ENCODE measurements around the gene CYP46A1. TPM values are rescaled to one million over a fixed set of nuclear protein-coding genes. Genes with fewer than 3 reads are reported as not detected.

Gene CYP46A1
- total RNA-seq, 1 experiment from 2014 or later = not detected

GRCh38 chr14:99668307-99669295 lies 15.5 kb upstream of the CYP46A1 start:
- CTCF ChIA-PET = no interaction called here
- H2AFZ ChIP-seq = no peak overlapping the region

GRCh38 chr14:99670361-99671234 lies 13.5 kb upstream of the CYP46A1 start:
- ChIA-PET POLR2A (ENCODE audit: unreplicated experiment) (no interaction called here), CTCF (no interaction called here)
- intact Hi-C loops (cut with micrococcal nuclease; ENCODE audit: unreplicated experiment) = no loop called here
- Histone ChIP-seq H3K4me1 (replicated peaks; ENCODE audit: insufficient read depth) (no peaks in the 10 kb centered on the region), H3K4me2 (no peak overlapping the region), H3K27ac (no peak overlapping the region), H3K79me2 (ENCODE audit: low read depth) (no peaks in the 10 kb centered on the region), H3K9me2 (ENCODE audit: insufficient read depth) (no peaks in the 10 kb centered on the region), H3K4me3 (no peak overlapping the region), H2AFZ (no peak overlapping the region), H3K9me3 (ENCODE audit: insufficient read depth, low read depth) (no peaks in the 10 kb centered on the region), H3F3A (ENCODE audit: insufficient read depth, low read depth) (no peaks in the 10 kb centered on the region), H3K27me3 (ENCODE audit: insufficient read depth, low read depth) (no peaks in the 10 kb centered on the region), H4K20me1 (ENCODE audit: insufficient read depth) (no peaks in the 10 kb centered on the region), H3K36me3 (ENCODE audit: low read depth) (no peaks in the 10 kb centered on the region)
- DNase-seq = no peak
- BruUV-seq (replicated peaks) = no TSS peak
- TF ChIP-seq CTCF (conservative IDR thresholded peaks at IDR 0.05) (no peak), EZH2 (IDR thresholded peaks at IDR 0.05; ENCODE audit: low read depth) (no peak)

More at GRCh38 chr14:99668307-99669295, 15.5 kb upstream of the CYP46A1 start:
- Histone ChIP-seq H3K9me2 (ENCODE audit: insufficient read depth) (no peaks in the 10 kb centered on the region), H3K4me1 (replicated peaks; ENCODE audit: insufficient read depth) (no peaks in the 10 kb centered on the region), H4K20me1 (ENCODE audit: insufficient read depth) (no peaks in the 10 kb centered on the region), H3K4me3 (no peak overlapping the region), H3F3A (ENCODE audit: insufficient read depth, low read depth) (no peaks in the 10 kb centered on the region), H3K9me3 (ENCODE audit: insufficient read depth, low read depth) (no peaks in the 10 kb centered on the region), H3K4me2 (no peak overlapping the region), H3K36me3 (ENCODE audit: low read depth) (no peaks in the 10 kb centered on the region), H3K79me2 (ENCODE audit: low read depth) (no peaks in the 10 kb centered on the region), H3K27me3 (ENCODE audit: insufficient read depth, low read depth) (no peaks in the 10 kb centered on the region), H3K27ac (no peak overlapping the region)
- POLR2A ChIA-PET (ENCODE audit: unreplicated experiment) = interaction anchor here (0.7 kb wide), 1 partner anchor 217 kb away, joined by 5 read pairs; no protein-coding TSS in a partner anchor
- no peak for DNase-seq
- no TSS peak for BruUV-seq (replicated peaks)
- intact Hi-C loops (cut with micrococcal nuclease; ENCODE audit: unreplicated experiment) = no loop called here
- no peak for TF ChIP-seq CTCF (conservative IDR thresholded peaks at IDR 0.05)
- TF ChIP-seq EZH2 (IDR thresholded peaks at IDR 0.05; ENCODE audit: low read depth) = no peak
